ENCODE data around the gene NPEPPS. TPM values are rescaled to one million over a fixed set of nuclear protein-coding genes. Genes with fewer than 3 reads are reported as not detected.

NPEPPS gene
- total RNA-seq, 1 experiment from 2014 or later: 207 TPM

GRCh38 chr17:47607481-47607880 lies 76.6 kb downstream of the NPEPPS start:
- no peak overlapping the region for H3K9ac ChIP-seq (ENCODE audit: low read length)
- no peak overlapping the region for H3K27ac ChIP-seq (ENCODE audit: low read depth, low read length)
- intact Hi-C loops (cut with micrococcal nuclease): no loop called here
- no peaks in the 10 kb centered on the region for H3K79me2 ChIP-seq (ENCODE audit: insufficient read depth, low read length)
- no peaks in the 10 kb centered on the region for H3K9me3 ChIP-seq (ENCODE audit: control insufficient read depth in 1 of 2, insufficient read depth in 1 of 2, low read depth in 1 of 2, low read length in 2 of 2)
- no peak for TF ChIP-seq FOSL1 (IDR thresholded peaks at IDR 0.05; ENCODE audit: low read depth)
- no peak for TF ChIP-seq ZFX (IDR thresholded peaks at IDR 0.05)
- TF ChIP-seq CEBPB (IDR thresholded peaks at IDR 0.05; ENCODE audit: low read depth): no peak
- TF ChIP-seq ZNF274 (IDR thresholded peaks at IDR 0.05; ENCODE audit: low read depth, low read length): no peak
- TF ChIP-seq REST (IDR thresholded peaks at IDR 0.05; ENCODE audit: low read depth): no peak
- TF ChIP-seq POLR2A (IDR thresholded peaks at IDR 0.05; ENCODE audit: borderline replicate concordance, extremely low read depth, insufficient read depth, insufficient read length): no peak
- TF ChIP-seq EGR1 (IDR thresholded peaks at IDR 0.05; ENCODE audit: low read depth): no peak
- no peaks in the 10 kb centered on the region for H3K9me2 ChIP-seq (ENCODE audit: insufficient read depth)
- H3K4me3 ChIP-seq (replicated peaks in 1 of 2; ENCODE audit: low read depth in 1 of 2, low read length in 2 of 2): no peak overlapping the region
- H2AFZ ChIP-seq (ENCODE audit: low read depth, low read length, poor library complexity, severe bottlenecking): no peak overlapping the region
- peaks cover 34 to 52% of the 10 kb centered on the region in 2 experiments for H3K36me3 ChIP-seq (ENCODE audit: control insufficient read depth in 1 of 2, insufficient read depth in 2 of 2, low read length in 2 of 2)
- DNase-seq (ENCODE audit: low read depth, low spot score) (no peak), ATAC-seq (no peak)
- ChIA-PET RAD21 (ENCODE audit: low non-redundant PET in 1 of 2, low total read pairs in 2 of 2, uncharacterized antibody in 2 of 2, unreplicated experiment in 2 of 2) (no interaction called here), CTCF (interaction anchor here (1.9 kb wide), 1 partner anchor 11 kb away, joined by 4 read pairs; no protein-coding TSS in a partner anchor), POLR2A (no interaction called here)
- 0 out of 2 replicates have a peak, but pooled peaks cover 10% of the 10 kb centered on the region for H4K20me1 ChIP-seq (ENCODE audit: insufficient read depth)
- peaks cover 3 to 21% of the 10 kb centered on the region in 2 experiments; a peak in 3 of 4 replicates for H3K4me1 ChIP-seq (ENCODE audit: control insufficient read depth in 1 of 2, insufficient read depth in 2 of 2, low read length in 2 of 2)
- no peaks in the 10 kb centered on the region for H3K27me3 ChIP-seq (ENCODE audit: insufficient read depth, low read length)
- H3K4me2 ChIP-seq (ENCODE audit: low read length): no peak overlapping the region
- no TSS peak for BruUV-seq (replicated peaks)

Measured in HCT116 (cell line).